H1 (cell line): Measurements from ENCODE around the gene GNAQ. TPM values are rescaled to one million over a fixed set of nuclear protein-coding genes. Genes with fewer than 3 reads are reported as not detected.

Experiments
- CTCF ChIA-PET: fragments of 300-600 bp; sonication (Branson Sonifier 250); formaldehyde crosslinking; loops from one replicate; lab custom pipeline; 2021; ENCODE audit not compliant: partially characterized antibody; lab: Charles Lee
- POLR2A ChIA-PET: fragments of 300-600 bp; sonication (Branson Sonifier 250); formaldehyde crosslinking; loops from one replicate; lab custom pipeline; 2021; ENCODE audit warnings: inconsistent platforms; ENCODE audit not compliant: partially characterized antibody; lab: Charles Lee
- DNase-seq, 2 experiments: peaks; one replicate each; pipeline versions ENCODE4 v3.0.0 to v3.0.0-alpha.2; 2010 to 2022; ENCODE audit warnings: low spot score in 2 of 2, low read depth in 1 of 2, mixed read lengths in 1 of 2
- FAIRE-seq: peaks from 2 replicates; lab custom pipeline; 2011; peaks lifted over from hg19 to GRCh38; lab: Jason Lieb, UNC
- H2AFZ ChIP-seq: 2 replicates; pipeline ENCODE4 v1.8.1; 2012; ENCODE audit warnings: low read length, inconsistent platforms
- H2AK5ac ChIP-seq: 2 replicates; pipeline ENCODE4 v1.6.1; 2013; ENCODE audit warnings: low read depth, low read length
- H2BK120ac ChIP-seq: replicated peaks from 2 replicates; pipeline ENCODE3; 2013; ENCODE audit warnings: low read depth, low read length, inconsistent platforms
- H2BK12ac ChIP-seq: 2 replicates; pipeline ENCODE4 v1.6.1; 2013; ENCODE audit warnings: low read depth, low read length
- H2BK15ac ChIP-seq: 2 replicates; pipeline ENCODE4 v1.6.1; 2013; ENCODE audit warnings: low read length
- H2BK20ac ChIP-seq: 2 replicates; pipeline ENCODE4 v1.6.1; 2013; ENCODE audit warnings: low read length
- H2BK5ac ChIP-seq: 2 replicates; pipeline ENCODE4 v1.6.1; 2013; ENCODE audit warnings: low read depth, low read length
- H3K14ac ChIP-seq: 2 replicates; pipeline ENCODE4 v1.6.1; 2013; ENCODE audit warnings: inconsistent platforms; ENCODE audit not compliant: insufficient read length
- H3K18ac ChIP-seq: 2 replicates; pipeline ENCODE4 v1.6.1; 2013; ENCODE audit warnings: low read length; ENCODE audit errors: extremely low read depth
- H3K23ac ChIP-seq: 2 replicates; pipeline ENCODE4 v1.6.1; 2013; ENCODE audit warnings: inconsistent platforms; ENCODE audit not compliant: insufficient read length
- H3K23me2 ChIP-seq: 2 replicates; pipeline ENCODE4 v1.6.1; 2013; ENCODE audit warnings: low read depth, low read length
- H3K27ac ChIP-seq: 2 replicates; pipeline ENCODE4 v1.6.1; 2011; ENCODE audit warnings: low read depth, low read length, inconsistent platforms
- H3K27me3 ChIP-seq, 4 experiments: replicated peaks in 1 of 4; 1 replicate in 1 of 4; 2 replicates in 3 of 4; pipeline versions ENCODE4 v1.6.1 to v1.8.1; 2011 to 2013; ENCODE audit warnings: low read length in 3 of 4, mild to moderate bottlenecking in 3 of 4, inconsistent platforms in 2 of 4, mixed read lengths in 2 of 4, moderate library complexity in 1 of 4; ENCODE audit not compliant: control insufficient read depth in 3 of 4, insufficient read depth in 3 of 4; ENCODE audit errors: extremely low read depth in 1 of 4
- H3K36me3 ChIP-seq, 4 experiments: 2 replicates each; pipeline versions ENCODE4 v1.6.1 to v1.8.1; 2011 to 2013; ENCODE audit warnings: mild to moderate bottlenecking in 4 of 4, low read length in 3 of 4, moderate library complexity in 2 of 4, control low read depth in 1 of 4, inconsistent platforms in 1 of 4; ENCODE audit not compliant: insufficient read depth in 4 of 4, control insufficient read depth in 2 of 4
- H3K4ac ChIP-seq: replicated peaks from 2 replicates; pipeline ENCODE3; 2013; ENCODE audit warnings: low read length, low read depth, mixed read lengths, inconsistent platforms; ENCODE audit not compliant: insufficient read length
- H3K4me1 ChIP-seq, 4 experiments: replicated peaks in 1 of 4; 1 replicate in 1 of 4; 2 replicates in 3 of 4; pipeline versions ENCODE4 v1.6.1 to v1.8.1; 2011 to 2013; ENCODE audit warnings: low read length in 3 of 4, inconsistent platforms in 2 of 4, mixed read lengths in 1 of 4; ENCODE audit not compliant: insufficient read depth in 4 of 4, control insufficient read depth in 3 of 4
- H3K4me2 ChIP-seq, 2 experiments: 2 replicates each; pipeline versions ENCODE4 v1.6.1 to v1.8.1; 2011 to 2013; ENCODE audit warnings: low read depth in 2 of 2, low read length in 2 of 2, control low read depth in 1 of 2, inconsistent platforms in 1 of 2, mild to moderate bottlenecking in 1 of 2; ENCODE audit not compliant: insufficient read depth in 1 of 2
- H3K4me3 ChIP-seq, 4 experiments: fragments of 200-600, 300-600 bp in 1 of 4; sonication (generic), shearing (Covaris generic), sonication (Bioruptor Twin) in 1 of 4; 2 replicates each; pipeline versions ENCODE4 v1.5.1 to v1.8.1; 2011 to 2016; ENCODE audit warnings: low read length in 4 of 4, low read depth in 3 of 4, control low read depth in 2 of 4, inconsistent platforms in 2 of 4, mild to moderate bottlenecking in 2 of 4, mixed read lengths in 1 of 4, moderate library complexity in 1 of 4; ENCODE audit not compliant: insufficient read depth in 2 of 4; ENCODE audit errors: extremely low read depth in 1 of 4
- H3K56ac ChIP-seq: replicated peaks from 2 replicates; pipeline ENCODE3; 2013; ENCODE audit warnings: low read depth, mild to moderate bottlenecking, mixed read lengths, low read length, inconsistent platforms; ENCODE audit not compliant: insufficient read length
- H3K79me1 ChIP-seq: 2 replicates; pipeline ENCODE4 v1.6.1; 2013; ENCODE audit warnings: low read depth, low read length, control low read depth
- H3K79me2 ChIP-seq, 2 experiments: 2 replicates each; pipeline versions ENCODE4 v1.6.1 to v1.8.1; 2012 to 2013; ENCODE audit warnings: low read length in 2 of 2, mild to moderate bottlenecking in 2 of 2, inconsistent platforms in 1 of 2; ENCODE audit not compliant: insufficient read depth in 2 of 2, control insufficient read depth in 1 of 2
- H3K9ac ChIP-seq, 4 experiments: replicated peaks in 1 of 4; 1 replicate in 1 of 4; 2 replicates in 3 of 4; pipeline versions ENCODE4 v1.6.1 to v1.8.1; 2011 to 2013; ENCODE audit warnings: low read depth in 3 of 4, low read length in 3 of 4, control low read depth in 2 of 4, mild to moderate bottlenecking in 2 of 4, moderate library complexity in 2 of 4, inconsistent platforms in 1 of 4; ENCODE audit errors: extremely low read depth in 1 of 4
- H3K9me3 ChIP-seq, 2 experiments: 2 replicates each; pipeline versions ENCODE4 v1.6.1 to v1.8.1; 2012 to 2013; ENCODE audit warnings: mild to moderate bottlenecking in 2 of 2, moderate library complexity in 2 of 2, control low read depth in 1 of 2, inconsistent platforms in 1 of 2, low read depth in 1 of 2, low read length in 1 of 2, mixed read lengths in 1 of 2; ENCODE audit not compliant: insufficient read depth in 2 of 2
- H4K20me1 ChIP-seq, 2 experiments: replicated peaks in 1 of 2; 2 replicates each; pipeline versions ENCODE3 to v1.8.1; 2011 to 2013; ENCODE audit warnings: inconsistent platforms in 2 of 2, low read length in 2 of 2, mild to moderate bottlenecking in 1 of 2; ENCODE audit not compliant: insufficient read depth in 2 of 2, control insufficient read depth in 1 of 2
- H4K5ac ChIP-seq: 2 replicates; pipeline ENCODE4 v1.6.1; 2013; ENCODE audit warnings: low read length, low read depth, mixed read lengths, inconsistent platforms; ENCODE audit not compliant: insufficient read length
- H4K8ac ChIP-seq: 2 replicates; pipeline ENCODE4 v1.8.0; 2013; ENCODE audit warnings: mild to moderate bottlenecking, moderate library complexity, low read length, inconsistent platforms; ENCODE audit not compliant: insufficient read depth; ENCODE audit errors: extremely low read depth
- H4K91ac ChIP-seq: replicated peaks from 2 replicates; pipeline ENCODE3; 2013; ENCODE audit warnings: low read length, mixed read lengths, inconsistent platforms; ENCODE audit not compliant: insufficient read length
- CREB1 ChIP-seq: IDR thresholded peaks from 2 replicates; pipeline ENCODE4 v1.6.1; 2012; ENCODE audit warnings: inconsistent platforms
- KDM5A ChIP-seq: fragments of 200-600 bp; IDR thresholded peaks from 2 replicates; pipeline ENCODE4 v1.7.1; 2012; ENCODE audit warnings: mild to moderate bottlenecking, low read length, inconsistent platforms, mixed read lengths
- POLR2A ChIP-seq, 2 experiments: IDR thresholded peaks; 1 replicate in 1 of 2; 2 replicates in 1 of 2; pipeline ENCODE4 v1.6.1; 2011; ENCODE audit warnings: low read depth in 2 of 2, low read length in 2 of 2, mild to moderate bottlenecking in 2 of 2; ENCODE audit errors: control extremely low read depth in 1 of 2
- SP2 ChIP-seq: IDR thresholded peaks from 2 replicates; pipeline ENCODE4 v1.6.1; 2012; ENCODE audit warnings: mild to moderate bottlenecking, low read length, inconsistent platforms
- SRF ChIP-seq: IDR thresholded peaks from 2 replicates; pipeline ENCODE4 v1.6.1; 2011; ENCODE audit warnings: mild to moderate bottlenecking, low read depth, low read length, moderate library complexity
- SUZ12 ChIP-seq: fragments of 200-600 bp; sonication (generic); IDR thresholded peaks from 2 replicates; pipeline ENCODE4 v1.6.1; 2012; ENCODE audit warnings: mild to moderate bottlenecking, inconsistent platforms, low read length, moderate library complexity, mixed read lengths
- WGBS, 2 experiments: shearing (Covaris generic) in 1 of 2; methylation state at CpG; one replicate each; pipeline versions ENCODE4 v1.1.6 to v1.1.7; 2013 to 2015; ENCODE audit warnings: low lambda C conversion rate in 2 of 2, mixed read lengths in 2 of 2, inconsistent platforms in 1 of 2, low coverage in 1 of 2, missing lambda C conversion rate in 1 of 2; ENCODE audit not compliant: insufficient replicate concordance in 2 of 2, insufficient coverage in 1 of 2, insufficient read length in 1 of 2; ENCODE audit errors: extremely low coverage in 1 of 2, missing lambda C conversion rate in 1 of 2; 5-methylcytosine and 5-hydroxymethylcytosine counted together
- polyA plus RNA-seq, 7 experiments: library from polyadenylated mRNA; depleted of rRNA in 3 of 7; stranded (reverse) in 5 of 7; unstranded in 2 of 7; fragments of >200 nt in 5 of 7; fragments of 200-250 nt in 2 of 7; gene quantifications; 1 replicate in 5 of 7; 2 replicates in 1 of 7; 4 replicates in 1 of 7; pipeline versions ENCODE4 v1.2.1 to v1.2.3, GENCODE V29; 2011 to 2013; ENCODE audit warnings: missing spikeins in 2 of 7, mixed read lengths in 2 of 7
- total RNA-seq: library from RNA; stranded (reverse); fragmentation: NEBNext Ultra II Directional; extraction: Animal tissue kit (Norgen Biotek cat#: 25700); gene quantifications from 2 replicates; pipeline ENCODE4 v1.2.1, GENCODE V29; 2021

GNAQ gene
- total and polyA plus RNA-seq, 2 of the 8 experiments (the other 6 are each of a cell fraction or from before 2014, with no cell fraction given): 22.8 to 63.8 TPM

DNA sequence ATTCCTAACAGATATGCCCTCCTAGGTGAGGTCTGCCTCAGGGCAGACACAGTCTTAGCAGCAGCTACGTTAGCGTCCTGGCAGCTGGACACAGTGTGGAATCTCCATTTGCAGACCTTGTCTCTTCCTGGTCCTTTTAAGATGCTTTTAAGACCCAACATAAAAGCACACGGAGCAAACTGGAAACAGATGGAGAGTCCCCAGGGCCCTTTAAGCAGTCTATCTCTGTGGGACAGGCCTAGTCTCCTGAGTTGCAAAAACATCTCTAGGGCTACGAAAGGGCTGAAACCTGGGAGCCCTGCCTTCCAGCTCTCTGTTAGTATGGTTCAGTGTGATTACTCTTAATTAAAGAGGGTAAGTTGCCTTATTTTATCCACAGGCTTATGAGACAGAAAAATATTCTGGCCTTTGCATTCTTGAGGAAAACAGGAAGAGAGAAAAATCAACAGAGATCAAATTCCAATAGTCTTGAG, 317.5 kb downstream of the GNAQ start:
- Histone ChIP-seq H3K14ac (no peak overlapping the region), H4K5ac (no peak overlapping the region), H3K4me2 (no peak overlapping the region), H3K18ac (no peak overlapping the region), H4K8ac (no peak overlapping the region), H3K23me2 (no peaks in the 10 kb centered on the region), H2BK120ac (no peak overlapping the region), H3K4me3 (no peak overlapping the region), H3K79me2 (no peaks in the 10 kb centered on the region), H3K27ac (no peak overlapping the region), H4K91ac (no peak overlapping the region), H2AK5ac (no peak overlapping the region), H3K23ac (no peak overlapping the region), H2BK15ac (no peak overlapping the region), H4K20me1 (no peaks in the 10 kb centered on the region), H2AFZ (no peak overlapping the region), H3K56ac (no peak overlapping the region), H3K9ac (no peak overlapping the region), H3K9me3 (peaks cover 0 to 4% of the 10 kb centered on the region in 2 experiments; a peak in 3 of 4 replicates), H3K27me3 (no peaks in the 10 kb centered on the region), H3K4me1 (peaks cover 0 to 11% (median 6%) of the 10 kb centered on the region in 4 experiments; a peak in 3 of 7 replicates), H3K36me3 (no peaks in the 10 kb centered on the region), H2BK5ac (no peak overlapping the region), H3K4ac (no peak overlapping the region), H3K79me1 (no peaks in the 10 kb centered on the region), H2BK20ac (no peak overlapping the region), H2BK12ac (no peak overlapping the region)
- DNase-seq (no peak), FAIRE-seq (no peak)
- 84% methylated on average over 4 of the region's 4 CpGs; no CpG with 5 or more reads in 1 of the 2 experiments for whole genome bisulfite sequencing, 2 experiments
- ChIA-PET POLR2A (interaction anchor here (0.8 kb wide), 1 partner anchor 401 kb away, joined by 3 read pairs; no protein-coding TSS in a partner anchor), CTCF (interaction anchor here (1.3 kb wide), 1 partner anchor 258 kb away, joined by 4 read pairs; no protein-coding TSS in a partner anchor)
- TF ChIP-seq SRF (no peak), KDM5A (no peak), SUZ12 (no peak), SP2 (no peak), POLR2A (IDR thresholded peaks at IDR 0.05; ENCODE audit: control extremely low read depth in 1 of 2, low read depth in 2 of 2, low read length in 2 of 2) (no peak), CREB1 (no peak)
